Loucy (cell line): ENCODE results near the gene TPD52L1.

Source experiments
- EZH2phosphoT487 ChIP-seq: fragments of 200-600 bp; IDR thresholded peaks from 2 replicates; pipeline ENCODE4 v1.6.1; 2018; ENCODE audit warnings: antibody characterized with exemption, mild to moderate bottlenecking, moderate library complexity, borderline replicate concordance
- TF ChIP-seq, protein P1 (sequence below): fragments of 200-600 bp; sonication (generic); conservative IDR thresholded peaks from 2 replicates; pipeline ENCODE4 v1.5.1; 2014; ENCODE audit warnings: mild to moderate bottlenecking, antibody characterized with exemption, low read length

DNA sequence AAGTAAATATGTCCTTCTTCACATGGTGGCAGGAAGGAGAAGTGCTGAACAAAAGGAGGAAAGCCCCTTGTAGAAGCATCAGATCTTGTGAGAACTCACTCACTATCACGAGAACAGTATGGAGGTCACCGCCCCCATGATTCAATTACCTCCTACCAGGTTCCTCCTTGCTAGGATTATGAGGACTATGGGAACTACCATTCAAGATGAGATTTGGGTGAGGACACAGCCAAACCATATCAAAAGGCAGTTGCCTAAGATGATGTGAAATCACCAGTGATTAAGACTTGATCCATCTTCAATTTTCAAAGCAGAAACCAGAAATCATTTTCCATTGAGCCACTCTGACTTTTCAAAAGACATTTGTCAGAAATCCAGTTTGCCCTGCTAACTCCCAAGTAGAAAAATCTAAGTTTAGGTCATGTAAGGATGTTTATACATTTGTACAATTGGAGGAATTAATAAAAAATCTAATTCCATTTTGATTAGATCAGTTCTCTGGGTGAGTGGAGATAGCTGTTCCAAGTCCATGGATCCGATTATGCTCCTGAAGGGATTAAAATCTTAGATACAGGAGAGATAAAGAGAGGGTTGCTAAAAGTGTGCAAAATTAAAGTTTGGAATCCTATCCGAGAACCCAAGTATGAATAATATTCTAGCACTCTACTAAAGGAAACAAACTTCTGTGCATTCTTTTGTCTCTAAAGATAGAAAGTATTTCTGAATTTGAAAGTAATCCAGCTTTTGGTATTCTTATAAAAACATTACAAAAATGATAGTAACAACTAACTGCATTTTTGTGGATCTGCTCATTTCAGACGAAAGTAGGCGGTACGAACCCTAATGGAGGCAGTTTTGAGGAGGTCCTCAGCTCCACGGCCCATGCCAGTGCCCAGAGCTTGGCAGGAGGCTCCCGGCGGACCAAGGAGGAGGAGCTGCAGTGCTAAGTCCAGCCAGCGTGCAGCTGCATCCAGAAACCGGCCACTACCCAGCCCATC is 108.7 kb downstream of the TPD52L1 start:
- TF ChIP-seq, protein P1, sequence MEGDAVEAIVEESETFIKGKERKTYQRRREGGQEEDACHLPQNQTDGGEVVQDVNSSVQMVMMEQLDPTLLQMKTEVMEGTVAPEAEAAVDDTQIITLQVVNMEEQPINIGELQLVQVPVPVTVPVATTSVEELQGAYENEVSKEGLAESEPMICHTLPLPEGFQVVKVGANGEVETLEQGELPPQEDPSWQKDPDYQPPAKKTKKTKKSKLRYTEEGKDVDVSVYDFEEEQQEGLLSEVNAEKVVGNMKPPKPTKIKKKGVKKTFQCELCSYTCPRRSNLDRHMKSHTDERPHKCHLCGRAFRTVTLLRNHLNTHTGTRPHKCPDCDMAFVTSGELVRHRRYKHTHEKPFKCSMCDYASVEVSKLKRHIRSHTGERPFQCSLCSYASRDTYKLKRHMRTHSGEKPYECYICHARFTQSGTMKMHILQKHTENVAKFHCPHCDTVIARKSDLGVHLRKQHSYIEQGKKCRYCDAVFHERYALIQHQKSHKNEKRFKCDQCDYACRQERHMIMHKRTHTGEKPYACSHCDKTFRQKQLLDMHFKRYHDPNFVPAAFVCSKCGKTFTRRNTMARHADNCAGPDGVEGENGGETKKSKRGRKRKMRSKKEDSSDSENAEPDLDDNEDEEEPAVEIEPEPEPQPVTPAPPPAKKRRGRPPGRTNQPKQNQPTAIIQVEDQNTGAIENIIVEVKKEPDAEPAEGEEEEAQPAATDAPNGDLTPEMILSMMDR: no peak
- TF ChIP-seq EZH2phosphoT487: no peak
